HCT116 (cell line): ENCODE data around the gene NOTUM. TPM values are rescaled to one million over a fixed set of nuclear protein-coding genes. Genes with fewer than 3 reads are reported as not detected.

Source experiments
- ATAC-seq: fragments of 200-7000 bp; cut with Tn5 transposase; 2 replicates; pipeline ENCODE4 v1.9.1; 2020; ENCODE audit warnings: mild to moderate bottlenecking, moderate library complexity
- BruUV-seq: library from RNA; stranded (reverse); fragments of 400-500 nt; replicated peaks from 2 replicates; lab custom pipeline; 2021; lab: Mats Ljungman, UMichigan
- CTCF ChIA-PET: fragments of 300-600 bp; sonication (Branson Sonifier 250); formaldehyde crosslinking; loops from one replicate; lab custom pipeline; 2021; ENCODE audit warnings: antibody characterized with exemption; lab: Charles Lee
- POLR2A ChIA-PET: fragments of 300-600, 350-600 bp; sonication (Branson Sonifier 250); formaldehyde crosslinking; loops from one replicate; lab custom pipeline; 2021; ENCODE audit warnings: antibody characterized with exemption; lab: Charles Lee
- RAD21 ChIA-PET, 2 experiments: fragments of 300-600 bp; sonication (Branson Sonifier 250); formaldehyde crosslinking; loops; one replicate each; lab custom pipeline; 2023; ENCODE audit warnings: low total read pairs in 2 of 2; ENCODE audit not compliant: uncharacterized antibody in 2 of 2, unreplicated experiment in 2 of 2, low non-redundant PET in 1 of 2; lab: Charles Lee
- DNase-seq: peaks from one replicate; pipeline ENCODE4 v3.0.0-alpha.2; 2010; ENCODE audit warnings: low read depth, low spot score
- H2AFZ ChIP-seq: fragments of 200-600 bp; shearing (Covaris generic), sonication (generic); 2 replicates; pipeline ENCODE4 v1.6.1; 2017; ENCODE audit warnings: low read depth, mixed run types, mixed read lengths, antibody characterized with exemption, low read length; ENCODE audit not compliant: poor library complexity, severe bottlenecking
- H3K27ac ChIP-seq: 2 replicates; pipeline ENCODE4 v1.5.1; 2012; ENCODE audit warnings: low read depth, low read length
- H3K27me3 ChIP-seq: fragments of 200-600 bp; sonication (generic); 2 replicates; pipeline ENCODE4 v1.6.1; 2016; ENCODE audit warnings: mixed run types, low read length, mixed read lengths; ENCODE audit not compliant: insufficient read depth
- H3K36me3 ChIP-seq, 2 experiments: fragments of 200-500 bp in 1 of 2; fragments of 200-600 bp in 1 of 2; sonication (Bioruptor generic) in 1 of 2; sonication (generic) in 1 of 2; 2 replicates each; pipeline versions ENCODE4 v1.5.1 to v1.6.1; 2014 to 2016; ENCODE audit warnings: low read length in 2 of 2, inconsistent platforms in 1 of 2, mixed read lengths in 1 of 2, mixed run types in 1 of 2; ENCODE audit not compliant: insufficient read depth in 2 of 2, control insufficient read depth in 1 of 2
- H3K4me1 ChIP-seq, 2 experiments: fragments of 200-600 bp in 1 of 2; sonication (generic) in 1 of 2; 2 replicates each; pipeline versions ENCODE4 v1.5.1 to v1.6.1; 2012 to 2017; ENCODE audit warnings: low read length in 2 of 2, inconsistent platforms in 1 of 2, mild to moderate bottlenecking in 1 of 2, mixed read lengths in 1 of 2, mixed run types in 1 of 2, moderate library complexity in 1 of 2; ENCODE audit not compliant: insufficient read depth in 2 of 2, control insufficient read depth in 1 of 2
- H3K4me2 ChIP-seq: fragments of 200-600 bp; sonication (generic); 2 replicates; pipeline ENCODE4 v1.6.1; 2017; ENCODE audit warnings: mixed run types, low read length, mixed read lengths
- H3K4me3 ChIP-seq, 2 experiments: fragments of 200-600 bp in 1 of 2; sonication (generic) in 1 of 2; replicated peaks in 1 of 2; 2 replicates each; pipeline ENCODE4 v1.5.1; 2011 to 2016; ENCODE audit warnings: low read length in 2 of 2, control low read depth in 1 of 2, low read depth in 1 of 2, mild to moderate bottlenecking in 1 of 2, mixed read lengths in 1 of 2, mixed run types in 1 of 2
- H3K79me2 ChIP-seq: fragments of 200-600 bp; sonication (generic); 2 replicates; pipeline ENCODE4 v1.6.1; 2017; ENCODE audit warnings: mild to moderate bottlenecking, mixed run types, low read length, moderate library complexity, mixed read lengths; ENCODE audit not compliant: insufficient read depth
- H3K9ac ChIP-seq: fragments of 200-600 bp; sonication (generic); 2 replicates; pipeline ENCODE4 v1.6.1; 2016; ENCODE audit warnings: low read length, mixed read lengths
- H3K9me2 ChIP-seq: fragments of 200-600 bp; sonication (generic), shearing (Covaris generic); 2 replicates; pipeline ENCODE4 v1.6.1; 2017; ENCODE audit warnings: mixed run types, mild to moderate bottlenecking, moderate library complexity; ENCODE audit not compliant: insufficient read depth
- H3K9me3 ChIP-seq, 2 experiments: fragments of 200-500 bp in 1 of 2; fragments of 200-600 bp in 1 of 2; sonication (Bioruptor generic) in 1 of 2; sonication (generic) in 1 of 2; 2 replicates each; pipeline ENCODE4 v1.6.1; 2014 to 2017; ENCODE audit warnings: low read length in 2 of 2, mixed read lengths in 2 of 2, inconsistent platforms in 1 of 2, low read depth in 1 of 2, mild to moderate bottlenecking in 1 of 2, mixed run types in 1 of 2, moderate library complexity in 1 of 2; ENCODE audit not compliant: control insufficient read depth in 1 of 2, insufficient read depth in 1 of 2
- H4K20me1 ChIP-seq: fragments of 200-600 bp; sonication (generic), shearing (Covaris generic); 2 replicates; pipeline ENCODE4 v1.6.1; 2017; ENCODE audit warnings: mixed run types, mild to moderate bottlenecking, moderate library complexity; ENCODE audit not compliant: insufficient read depth
- CEBPB ChIP-seq: IDR thresholded peaks from 2 replicates; pipeline ENCODE4 v1.6.1; 2012; ENCODE audit warnings: low read depth
- ELF1 ChIP-seq: IDR thresholded peaks from 2 replicates; pipeline ENCODE4 v1.6.1; 2012; ENCODE audit warnings: low read depth, borderline replicate concordance
- FOSL1 ChIP-seq: IDR thresholded peaks from 2 replicates; pipeline ENCODE4 v1.6.1; 2012; ENCODE audit warnings: low read depth
- POLR2A ChIP-seq: IDR thresholded peaks from 2 replicates; pipeline ENCODE4 v1.7.0; 2011; ENCODE audit warnings: borderline replicate concordance; ENCODE audit not compliant: insufficient read depth, insufficient read length; ENCODE audit errors: extremely low read depth
- POLR2AphosphoS5 ChIP-seq: IDR thresholded peaks from 2 replicates; pipeline ENCODE4 v1.6.1; 2011; ENCODE audit warnings: mild to moderate bottlenecking, low read depth, low read length, moderate library complexity
- REST ChIP-seq: IDR thresholded peaks from 2 replicates; pipeline ENCODE4 v1.6.1; 2012; ENCODE audit warnings: low read depth
- SP1 ChIP-seq: IDR thresholded peaks from 2 replicates; pipeline ENCODE4 v1.6.1; 2012; ENCODE audit warnings: low read depth
- ZFX ChIP-seq: fragments of 450-650 bp; IDR thresholded peaks from 2 replicates; pipeline ENCODE4 v1.6.1; 2017
- intact Hi-C: fragments of 100-400 bp; cut with micrococcal nuclease; formaldehyde crosslinking; loops from 2 replicates; pipeline ENCODE4 v1.10.0; 2022
- total RNA-seq: library from RNA; stranded (reverse); gene quantifications from one replicate; pipeline ENCODE4 v1.2.1, GENCODE V29; 2021; ENCODE audit not compliant: unreplicated experiment

Gene NOTUM
- total RNA-seq, 1 experiment from 2014 or later, result 12.5 TPM

- no peak for DNase-seq
- no peak overlapping the region for H3K4me2 ChIP-seq
- H3K36me3 ChIP-seq, result peaks cover 6 to 33% of the 10 kb centered on the region in 2 experiments; a peak in 2 of 4 replicates
- intact Hi-C loops, result no loop called here
- H4K20me1 ChIP-seq, result no peaks in the 10 kb centered on the region
- BruUV-seq, result no TSS peak
- POLR2A ChIA-PET, result interaction anchor here (1.2 kb wide), 1 partner anchor 91 kb away, joined by 4 read pairs; the partner anchor contains the start of genes CENPX and LRRC45
- no peak overlapping the region for H2AFZ ChIP-seq
- peaks cover 26% of the 10 kb centered on the region for H3K79me2 ChIP-seq
- H3K27ac ChIP-seq, result no peak overlapping the region
- H3K9me2 ChIP-seq, result no peaks in the 10 kb centered on the region
- ATAC-seq, result no peak
- H3K9me3 ChIP-seq, result no peaks in the 10 kb centered on the region
- RAD21 ChIA-PET, result no interaction called here
- CTCF ChIA-PET, result interaction anchor here (1.0 kb wide), 1 partner anchor 29 kb away, joined by 4 read pairs; no protein-coding TSS in a partner anchor
- no peaks in the 10 kb centered on the region for H3K27me3 ChIP-seq
- H3K4me1 ChIP-seq, result peaks cover 16 to 61% of the 10 kb centered on the region in 2 experiments
- H3K9ac ChIP-seq, result no peak overlapping the region
- TF ChIP-seq CEBPB (no peak), ELF1 (no peak), ZFX (no peak), FOSL1 (no peak), SP1 (no peak), POLR2A (peak; percentile 6), REST (no peak), POLR2AphosphoS5 (no peak)
- no peak overlapping the region for H3K4me3 ChIP-seq
These were observed 29.8 kb downstream of the NOTUM start for GRCh38 chr17:81931189-81931556.
